GM18499 (cell line): ENCODE measurements around the gene EHD3.

Experiments
- ATAC-seq: cut with Tn5 transposase; IDR thresholded peaks from one replicate; pipeline ENCODE4 v1.9.1; 2021; ENCODE audit warnings: moderate number of reproducible peaks; ENCODE audit not compliant: insufficient read depth, unreplicated experiment

EHD3 gene

DNA sequence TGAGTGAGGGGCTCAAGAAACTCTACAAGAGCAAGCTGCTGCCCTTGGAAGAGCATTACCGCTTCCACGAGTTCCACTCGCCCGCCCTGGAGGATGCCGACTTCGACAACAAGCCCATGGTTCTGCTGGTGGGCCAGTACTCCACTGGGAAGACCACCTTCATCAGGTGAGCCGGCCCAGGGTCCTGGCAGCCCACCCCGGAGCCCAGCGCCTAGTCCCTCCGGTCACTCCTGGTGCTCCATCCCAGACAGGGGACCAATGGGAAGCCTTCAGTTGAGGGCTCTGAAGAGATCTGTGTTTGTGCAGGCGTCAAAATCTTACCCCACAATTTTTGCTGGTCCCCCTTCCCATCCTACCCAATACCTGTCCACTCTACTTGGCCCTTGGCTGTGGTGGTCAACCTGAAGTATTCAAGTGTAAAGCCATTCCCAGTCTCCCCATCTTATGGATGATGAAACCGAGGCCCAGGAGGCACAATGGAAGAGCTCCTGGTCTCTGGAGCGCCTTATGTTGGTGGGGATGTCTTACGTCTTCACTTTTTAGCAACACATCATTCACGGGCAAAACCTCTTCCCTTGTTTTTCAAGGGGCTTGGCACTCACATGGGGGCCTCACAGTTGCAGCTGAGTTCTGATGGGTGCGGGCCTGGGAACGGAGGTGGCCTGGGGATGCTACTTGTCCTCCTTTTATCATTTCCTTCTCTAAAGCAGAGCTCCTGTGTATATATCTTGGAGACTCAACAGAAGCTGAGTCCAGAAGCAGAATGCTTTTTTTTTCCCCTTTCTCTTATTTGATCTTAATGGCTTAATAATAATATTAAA lies 941 bp downstream of the EHD3 start:
- ATAC-seq, result no peak

DNA sequence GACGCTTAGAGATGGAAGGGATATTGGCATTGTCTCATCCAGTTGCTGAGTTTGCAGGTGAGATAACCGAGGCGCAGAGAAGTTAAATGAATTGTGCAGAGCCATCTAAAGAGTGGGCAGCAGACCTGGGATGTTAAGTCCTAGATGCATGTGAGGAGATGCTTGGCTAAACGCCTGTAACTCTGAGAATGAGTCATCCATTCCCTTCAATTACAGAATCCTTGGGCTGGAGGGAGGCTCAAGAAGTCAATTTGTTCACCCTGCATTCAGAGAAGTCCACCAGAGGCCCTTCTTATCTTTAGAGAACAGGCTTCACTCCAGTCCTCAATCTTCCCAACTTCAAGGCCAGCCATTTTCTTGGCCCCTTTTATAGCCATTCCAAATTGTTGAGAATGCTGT lies 1.6 kb downstream of the EHD3 start:
- no peak for ATAC-seq

DNA sequence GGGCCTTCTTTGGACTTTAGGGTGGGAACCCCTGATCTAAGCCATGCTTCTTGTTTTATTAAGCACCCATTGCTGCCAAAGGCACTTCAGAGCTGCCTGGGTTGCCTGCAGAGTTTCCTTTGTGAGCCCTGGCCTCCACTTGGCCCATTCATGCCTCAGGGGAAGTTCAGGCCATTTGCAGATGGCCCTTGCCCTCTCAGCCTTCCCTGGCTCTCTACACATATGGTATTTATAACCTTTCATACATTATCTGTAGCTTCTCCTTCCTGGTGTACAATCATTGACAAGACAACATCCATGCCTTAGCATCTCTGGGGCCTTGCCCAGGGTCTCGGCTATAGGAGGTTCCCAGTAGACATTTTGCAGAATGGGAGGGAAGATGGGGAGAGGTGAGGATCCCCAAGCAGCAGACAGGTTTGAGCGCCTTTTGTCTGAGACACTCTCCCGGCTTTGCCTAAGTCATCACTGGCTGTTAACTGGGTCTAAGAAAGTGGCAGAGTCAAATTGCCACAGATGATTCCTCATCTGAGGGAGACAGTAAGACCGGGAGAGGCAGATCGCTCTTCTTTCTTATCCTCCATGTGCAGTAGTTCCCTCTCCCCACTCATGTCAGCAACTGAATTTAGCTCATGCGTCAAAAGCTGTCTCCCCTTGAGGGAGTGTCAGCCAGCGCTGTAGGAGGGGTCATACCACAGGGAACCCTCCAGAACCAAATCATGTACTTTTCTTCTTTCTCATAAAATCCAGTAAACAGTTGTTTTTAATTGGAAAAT lies 2.7 kb downstream of the EHD3 start:
- ATAC-seq, result no peak

DNA sequence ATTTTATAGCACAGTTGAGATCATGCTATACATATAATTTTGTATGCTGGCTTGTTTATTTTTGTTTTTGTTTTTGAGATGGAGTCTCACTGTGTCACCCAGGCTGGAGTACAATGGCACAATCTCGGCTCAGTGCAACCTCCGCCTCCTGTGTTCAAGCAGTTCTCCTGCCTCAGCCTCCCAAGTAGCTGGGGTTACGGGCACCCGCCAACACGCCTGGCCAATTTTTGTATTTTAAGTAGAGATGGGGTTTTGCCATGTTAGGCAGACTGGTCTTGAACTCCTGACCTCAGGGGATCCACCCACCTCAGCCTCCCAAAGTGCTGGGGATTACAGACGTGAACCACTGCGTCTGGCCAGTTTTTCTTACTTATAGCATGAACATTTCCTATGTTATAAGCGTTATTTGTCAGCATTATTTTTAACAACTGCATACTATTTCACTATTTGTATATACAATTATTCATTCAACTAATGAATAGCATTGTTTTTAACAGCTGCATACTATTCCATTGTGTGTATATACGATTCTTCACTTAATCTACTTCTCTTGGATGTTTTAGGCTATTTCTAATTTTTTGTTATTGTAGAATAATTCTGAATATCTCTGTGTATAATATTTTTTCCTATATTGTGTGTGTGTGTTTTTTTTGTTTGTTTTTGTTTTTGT lies 3.5 kb downstream of the EHD3 start:
- no peak for ATAC-seq

DNA sequence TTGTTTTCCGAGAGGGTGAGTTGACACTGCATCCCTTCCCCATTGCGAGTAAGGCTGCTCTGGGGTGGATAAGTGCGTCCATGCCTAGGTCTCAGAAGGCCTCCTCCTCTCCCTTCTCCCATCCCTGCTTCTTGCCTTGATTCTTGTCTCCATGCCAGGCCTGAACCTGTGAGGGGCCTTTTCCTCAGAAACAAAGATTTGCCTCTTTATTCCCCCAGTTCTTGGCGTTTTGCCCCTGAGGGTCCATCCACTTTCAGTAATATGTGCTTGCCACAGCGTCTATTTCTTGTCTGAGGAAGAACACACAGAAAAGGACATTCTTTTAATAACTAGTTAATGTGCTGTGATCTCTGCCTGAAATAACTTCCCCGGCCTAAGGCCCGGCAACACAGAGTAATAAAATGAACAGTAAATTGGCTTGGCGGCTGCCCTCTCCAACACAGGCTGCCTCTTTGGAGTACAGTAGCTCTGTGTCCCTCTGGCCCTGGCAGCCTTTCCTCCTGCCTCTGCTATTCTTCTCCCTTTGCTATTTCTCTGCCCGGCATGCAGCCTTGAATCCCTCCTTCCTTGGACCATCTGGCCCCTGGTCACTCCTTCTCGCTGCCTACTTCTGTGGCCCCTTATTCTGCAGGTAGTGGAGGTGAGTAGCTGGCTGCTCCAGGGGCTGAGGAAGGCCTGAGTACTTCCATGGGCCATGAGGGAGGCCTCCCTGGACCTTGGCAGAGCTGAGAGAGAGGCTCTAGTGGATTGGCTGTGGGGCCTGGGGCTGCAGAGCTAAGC lies 4.4 kb downstream of the EHD3 start:
- ATAC-seq, result no peak

DNA sequence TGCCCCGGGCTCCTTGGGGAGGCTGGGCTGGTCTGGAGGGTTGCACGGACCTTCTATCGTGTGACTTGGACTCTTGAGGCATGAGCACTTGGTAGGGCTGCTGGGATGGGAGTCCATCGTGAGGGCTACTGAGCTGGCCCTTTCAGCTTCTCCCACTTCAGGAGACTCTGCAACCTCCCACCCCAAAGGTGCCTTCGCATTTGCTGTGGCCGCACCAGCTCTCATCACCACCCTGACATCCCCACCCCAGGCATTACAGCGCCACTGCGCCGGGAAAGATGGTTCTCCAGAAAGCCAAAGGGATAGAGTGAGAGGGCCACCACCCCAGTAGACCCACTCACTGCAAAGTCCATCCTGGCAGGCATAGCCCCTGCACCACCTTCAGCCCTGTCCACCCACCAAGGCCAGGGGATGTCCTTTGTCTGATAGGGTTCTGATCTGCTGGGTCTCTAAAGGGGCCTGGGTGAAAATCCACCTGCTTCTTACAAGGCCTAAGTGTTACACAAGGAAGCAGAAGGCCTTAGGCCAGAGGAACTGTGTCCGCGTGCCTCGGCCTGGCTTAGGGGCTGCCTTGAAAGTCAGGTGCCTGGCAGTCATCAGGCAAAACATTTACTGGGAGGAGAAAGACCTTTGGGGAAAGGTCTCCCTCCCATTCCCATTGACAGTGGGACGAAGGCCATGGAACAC lies 5.1 kb downstream of the EHD3 start:
- ATAC-seq, result no peak

DNA sequence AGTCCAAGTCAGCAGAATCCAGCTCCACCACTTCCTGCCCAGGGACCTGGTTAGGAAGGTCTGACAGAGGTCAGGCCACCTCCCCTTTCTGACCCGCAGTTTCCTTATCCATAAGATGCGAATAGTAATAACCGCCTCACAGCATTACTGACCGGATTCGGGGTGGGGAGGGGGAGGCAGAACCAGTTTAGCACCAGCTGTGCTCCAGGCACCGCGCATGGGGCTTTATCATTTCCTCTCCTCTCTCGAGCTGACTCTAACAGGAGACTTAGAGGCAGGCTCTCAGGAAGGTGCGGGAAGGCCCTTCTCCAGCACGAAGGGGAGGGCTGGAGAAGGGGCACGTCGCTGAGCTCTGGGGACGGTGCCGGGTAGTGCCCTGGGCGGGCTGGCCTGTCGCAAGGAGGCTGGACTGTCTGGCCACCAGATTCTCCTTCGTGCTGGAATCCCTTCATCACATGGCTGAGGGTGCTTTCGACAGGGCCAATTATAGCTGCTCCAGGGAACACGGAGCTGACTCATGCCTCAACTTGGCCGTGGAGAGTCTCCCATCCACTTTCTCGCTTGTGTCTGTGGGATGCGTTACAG lies 5.7 kb downstream of the EHD3 start:
- ATAC-seq, result no peak

DNA sequence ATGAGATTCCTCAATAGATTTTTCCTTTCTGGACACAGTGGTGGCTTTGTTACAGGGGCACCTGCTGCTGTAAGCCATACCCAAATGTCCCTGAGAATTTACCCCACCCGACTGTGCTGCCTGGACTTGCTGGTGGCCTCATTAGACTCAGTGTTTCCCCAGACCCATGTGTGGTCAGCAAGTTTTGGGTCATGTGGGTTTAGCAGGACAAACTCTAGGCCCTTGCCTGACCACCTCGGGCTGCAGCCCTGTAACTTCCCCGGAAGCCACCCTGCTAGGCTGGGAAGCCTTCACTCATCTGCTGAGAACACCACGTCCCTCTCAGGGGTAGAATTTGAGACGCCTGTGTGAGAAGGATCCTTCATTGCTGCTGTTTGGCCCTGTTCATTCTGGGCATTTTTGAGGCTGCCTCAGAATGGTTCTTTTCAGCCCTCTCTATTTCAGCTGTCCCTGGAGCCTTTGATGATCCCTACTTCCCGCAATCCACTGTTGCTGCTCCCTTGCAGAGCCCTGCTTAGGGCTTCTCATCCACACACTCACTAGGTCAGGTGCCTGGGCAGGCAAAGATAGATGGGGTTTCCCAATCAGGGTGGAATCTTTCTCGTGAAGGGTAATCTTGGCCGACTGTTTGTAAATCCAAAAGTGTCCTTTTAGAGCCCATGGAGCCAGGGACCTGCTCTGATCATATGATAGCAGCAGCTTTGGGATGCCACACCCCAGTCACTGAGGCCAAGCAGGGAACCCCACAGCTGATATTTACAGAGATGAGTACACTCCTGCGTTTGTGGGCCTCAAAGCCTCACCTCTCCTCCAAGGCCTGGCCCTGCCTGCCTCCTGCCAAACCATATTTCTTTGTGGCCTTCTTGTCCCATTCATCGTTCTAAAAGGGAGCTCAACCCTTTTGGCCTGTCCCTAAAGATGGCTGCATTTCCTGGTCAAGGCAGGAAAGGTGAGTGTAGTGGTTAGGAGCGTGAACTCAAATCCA lies 6.7 kb downstream of the EHD3 start:
- ATAC-seq, result no peak

DNA sequence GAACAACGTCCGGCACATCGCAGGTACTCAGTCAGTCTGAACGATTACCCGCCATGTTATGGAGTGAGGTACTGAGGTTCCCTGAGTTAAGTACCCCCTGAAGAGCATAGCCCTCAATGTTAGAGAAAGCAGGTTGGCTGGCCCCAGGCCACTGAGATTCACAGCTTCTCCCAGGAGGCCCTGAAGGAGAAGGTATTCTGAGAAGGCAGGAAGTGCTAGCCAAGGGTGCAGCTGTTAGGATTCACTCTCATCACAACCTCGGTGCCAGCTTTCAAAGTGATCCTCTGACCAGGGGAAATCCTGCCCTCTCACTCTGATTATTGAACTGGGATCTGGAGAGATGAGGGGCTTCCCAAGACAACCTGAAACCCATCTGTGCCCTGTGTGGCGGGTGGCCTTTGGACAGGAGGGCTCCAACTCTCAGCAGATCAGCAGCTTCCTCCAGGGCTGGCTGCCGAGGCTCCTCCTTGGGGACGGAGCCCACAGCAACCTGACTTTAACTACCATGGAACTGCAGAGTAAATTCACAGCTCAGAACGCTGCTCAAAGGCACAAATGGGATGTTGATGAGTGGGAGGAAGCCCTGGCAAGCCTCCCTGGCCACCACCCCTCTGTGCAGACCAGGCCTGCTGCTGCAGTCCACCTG lies 7.8 kb downstream of the EHD3 start:
- no peak for ATAC-seq

DNA sequence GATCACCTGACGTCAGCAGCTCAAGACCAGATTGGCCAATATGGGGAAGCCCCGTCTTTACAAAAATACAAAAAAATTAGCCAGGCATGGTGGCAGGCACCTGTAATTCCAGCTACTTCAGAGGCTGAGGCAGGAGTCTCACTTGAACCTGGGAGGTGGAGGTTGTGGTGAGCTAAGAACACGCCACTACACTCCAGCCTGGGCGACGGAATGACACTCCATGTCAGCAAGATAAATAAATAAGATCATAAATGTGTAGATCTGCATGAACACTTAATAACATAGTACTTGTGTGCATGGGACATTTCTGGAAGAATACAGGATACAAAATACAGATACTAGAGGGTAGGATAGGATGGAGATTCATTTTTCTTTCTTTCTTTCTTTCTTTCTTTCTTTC lies 9.1 kb downstream of the EHD3 start:
- no peak for ATAC-seq

DNA sequence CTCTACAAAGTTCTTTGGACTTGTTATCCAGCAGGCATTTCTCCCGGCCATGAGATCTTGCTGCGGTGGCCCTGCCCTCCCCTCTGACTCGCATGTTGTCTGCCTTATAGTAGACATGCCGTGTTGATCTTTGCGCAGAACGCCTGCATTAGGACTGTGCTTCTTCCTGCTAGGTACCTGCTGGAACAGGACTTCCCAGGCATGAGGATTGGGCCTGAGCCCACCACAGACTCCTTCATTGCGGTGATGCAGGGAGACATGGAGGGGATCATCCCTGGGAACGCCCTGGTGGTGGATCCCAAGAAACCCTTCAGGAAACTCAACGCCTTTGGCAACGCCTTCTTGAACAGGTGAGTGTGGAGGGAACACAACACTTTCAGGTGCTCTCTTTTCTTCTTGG lies 10.1 kb downstream of the EHD3 start:
- ATAC-seq, result no peak

DNA sequence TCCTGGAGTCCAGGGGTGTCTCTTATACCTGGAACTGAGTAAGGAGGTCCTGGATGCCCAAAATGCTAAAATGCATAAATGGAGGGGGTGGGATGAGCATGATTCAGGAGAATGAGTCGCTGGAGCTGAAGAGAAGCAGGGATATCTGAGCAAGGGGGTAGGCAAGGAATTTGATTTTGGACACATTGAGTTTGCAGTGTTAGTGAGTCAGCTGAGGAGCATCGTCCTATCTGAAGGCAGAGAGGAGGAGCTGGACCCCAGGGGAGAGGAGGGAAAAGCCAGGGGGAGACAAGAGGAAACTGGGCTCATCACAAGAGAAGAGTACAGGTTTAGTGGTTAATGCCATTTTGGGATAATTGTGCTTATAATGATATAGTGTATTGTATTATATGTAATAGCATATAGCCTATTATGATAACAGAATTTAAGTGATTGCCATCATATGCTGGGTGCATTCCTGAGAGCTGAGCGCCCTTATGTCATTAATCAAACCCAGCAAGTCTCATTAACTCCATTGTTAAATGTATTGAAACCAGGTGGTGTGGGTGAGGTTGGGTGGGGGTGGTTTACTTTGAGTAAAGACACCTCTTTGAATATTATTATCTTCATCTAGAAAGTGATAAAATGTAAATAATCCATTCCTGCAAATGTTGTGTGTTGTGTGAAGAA lies 12.4 kb downstream of the EHD3 start:
- no peak for ATAC-seq

DNA sequence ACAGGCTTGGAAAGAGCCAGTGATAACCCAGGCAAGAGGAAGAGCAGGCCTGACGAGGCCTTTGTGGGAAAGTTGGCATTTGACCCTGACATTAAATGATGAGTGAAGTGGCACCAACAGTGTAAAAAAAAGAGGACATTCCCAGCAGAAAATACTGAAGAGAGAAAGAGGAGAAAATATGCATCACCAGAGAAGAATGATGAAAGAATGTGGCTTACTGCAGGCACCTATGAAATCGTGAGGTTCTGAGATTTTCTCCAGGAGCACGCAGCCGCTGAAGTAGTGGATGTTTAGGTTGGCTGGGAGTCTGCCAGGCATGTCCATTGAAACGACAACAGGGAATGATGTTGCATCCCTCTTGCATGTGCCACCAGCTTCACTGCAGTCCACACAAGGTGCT lies 13.8 kb downstream of the EHD3 start:
- no peak for ATAC-seq

DNA sequence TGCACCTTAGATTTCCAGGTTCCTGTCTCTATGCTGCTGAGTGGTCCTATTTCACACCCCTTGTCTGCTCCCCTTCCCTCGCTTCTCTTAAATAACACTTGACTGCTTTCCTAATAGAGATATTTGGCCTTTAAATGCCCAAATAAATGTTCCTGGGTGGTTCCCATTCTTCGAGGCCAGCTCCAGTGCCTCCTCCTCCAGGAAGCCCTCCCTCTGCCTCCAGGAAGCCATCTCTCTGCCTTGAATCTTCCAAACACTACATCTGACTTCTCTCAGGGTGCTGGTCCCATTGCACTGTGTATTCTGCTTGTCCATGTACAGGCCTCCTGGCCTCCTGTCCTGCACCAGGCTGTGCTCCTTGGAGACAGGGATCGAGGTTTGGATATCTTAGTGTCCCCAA lies 14.2 kb downstream of the EHD3 start:
- ATAC-seq, result no peak

DNA sequence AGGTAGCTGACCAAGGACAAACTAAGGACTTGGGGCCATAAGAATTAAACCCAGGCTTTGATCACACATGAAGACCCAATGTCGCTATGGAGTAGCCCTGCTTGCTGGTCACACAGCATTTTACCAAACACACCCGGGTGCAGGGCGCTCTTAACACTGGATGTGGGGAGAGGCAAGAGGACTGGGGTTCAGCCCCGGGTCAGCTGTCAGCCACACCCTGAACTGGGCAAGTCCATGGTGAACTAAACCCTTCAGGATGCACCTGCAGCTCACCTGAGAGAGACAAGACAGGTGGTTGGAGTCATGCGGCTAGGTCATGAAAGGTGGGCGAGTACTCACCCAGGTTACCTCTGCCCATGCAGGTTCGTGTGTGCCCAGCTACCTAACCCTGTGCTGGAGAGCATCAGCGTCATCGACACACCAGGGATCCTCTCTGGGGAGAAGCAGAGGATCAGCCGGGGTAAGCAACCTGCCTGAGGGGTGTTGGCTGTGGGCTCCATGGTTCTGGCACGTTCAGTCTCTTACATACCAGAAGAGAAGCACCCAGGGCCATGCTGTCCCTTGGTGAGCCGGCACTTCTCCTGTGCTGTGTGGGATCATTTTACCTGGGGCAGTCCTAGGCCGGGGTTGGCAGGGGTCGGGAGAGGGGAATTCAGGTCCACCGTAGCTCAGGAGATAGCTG lies 15.2 kb downstream of the EHD3 start:
- no peak for ATAC-seq

DNA sequence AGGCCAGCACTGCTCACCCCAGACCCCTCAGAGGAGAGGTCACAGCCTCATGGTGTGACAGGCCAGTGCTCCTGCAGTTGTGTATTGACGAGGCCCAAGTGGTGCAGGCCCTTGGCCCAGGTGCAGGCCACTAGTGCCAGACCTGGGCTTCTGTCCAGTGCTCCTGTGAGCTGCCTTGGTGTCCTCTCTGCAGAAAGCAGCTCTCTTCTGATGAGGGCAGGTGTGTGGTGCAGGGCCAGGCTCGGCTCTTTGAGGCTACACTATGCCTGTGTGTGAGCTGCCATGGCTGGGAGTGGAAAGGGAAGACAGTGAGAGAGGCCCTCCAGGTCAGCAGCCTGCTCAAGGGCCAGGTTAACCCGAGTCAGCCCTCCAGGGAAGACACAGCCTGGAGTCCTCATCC lies 17.1 kb downstream of the EHD3 start:
- no peak for ATAC-seq

DNA sequence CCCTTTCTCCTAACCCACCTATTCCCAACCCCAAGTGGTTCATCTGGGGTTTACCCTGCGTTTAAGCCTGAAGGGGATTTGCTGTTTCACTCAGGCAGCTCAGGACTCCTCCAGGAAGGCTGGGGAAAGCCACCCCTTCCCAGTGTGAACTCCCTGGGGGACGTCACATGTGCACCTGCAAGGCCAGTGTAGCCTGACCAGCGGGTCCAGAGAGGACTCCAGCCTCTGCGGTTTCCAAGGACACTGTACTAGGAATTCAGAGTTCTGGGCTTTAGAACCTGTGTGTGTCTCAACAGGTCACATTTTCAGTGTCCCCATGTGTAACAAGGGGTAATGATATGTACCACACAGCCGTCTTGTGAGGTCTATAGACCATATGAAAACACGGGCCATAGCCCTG lies 17.9 kb downstream of the EHD3 start:
- no peak for ATAC-seq
